SU-DHL-6 (cell line): Measurements from ENCODE around the gene KDELR1.

Source experiments
- H2AFZ ChIP-seq: fragments of 200-600 bp; sonication (generic); 2 replicates; pipeline ENCODE4 v1.6.1; 2014; ENCODE audit warnings: low read depth, mild to moderate bottlenecking, moderate library complexity, mixed read lengths, antibody characterized with exemption, low read length; ENCODE audit not compliant: severe bottlenecking
- H3F3A ChIP-seq: fragments of 200-600 bp; shearing (Covaris generic); 2 replicates; pipeline ENCODE4 v1.6.0; 2016; ENCODE audit warnings: antibody characterized with exemption, mild to moderate bottlenecking; ENCODE audit not compliant: insufficient read depth
- H3K27ac ChIP-seq: fragments of 200-600 bp; sonication (generic); 2 replicates; pipeline ENCODE4 v1.5.1; 2016; ENCODE audit warnings: low read depth, mild to moderate bottlenecking, low read length, moderate library complexity, mixed read lengths
- H3K27me3 ChIP-seq: fragments of 200-600 bp; sonication (generic), shearing (Covaris generic); 2 replicates; pipeline ENCODE4 v1.6.0; 2014; ENCODE audit warnings: mild to moderate bottlenecking, low read length
- H3K36me3 ChIP-seq: fragments of 200-600 bp; sonication (generic); 2 replicates; pipeline ENCODE4 v1.6.1; 2014; ENCODE audit warnings: mild to moderate bottlenecking, low read length, mixed read lengths
- H3K4me2 ChIP-seq: fragments of 300-600, 200-600 bp; shearing (Covaris generic), sonication (generic); 2 replicates; pipeline ENCODE4 v1.6.0; 2014; ENCODE audit warnings: low read length, low read depth, mild to moderate bottlenecking; ENCODE audit not compliant: poor library complexity, severe bottlenecking
- H3K4me3 ChIP-seq: fragments of 200-600 bp; sonication (generic); 2 replicates; pipeline ENCODE4 v1.5.1; 2014; ENCODE audit warnings: antibody characterized with exemption, low read length, mild to moderate bottlenecking, mixed read lengths; ENCODE audit not compliant: insufficient read depth, poor library complexity, severe bottlenecking
- H3K79me2 ChIP-seq: fragments of 200-600 bp; sonication (generic); 2 replicates; pipeline ENCODE4 v1.6.1; 2014; ENCODE audit warnings: mild to moderate bottlenecking, low read length, moderate library complexity; ENCODE audit not compliant: insufficient read depth
- H3K9ac ChIP-seq: fragments of 200-600 bp; sonication (generic); 2 replicates; pipeline ENCODE4 v1.7.0; 2014; ENCODE audit warnings: mild to moderate bottlenecking, low read length
- H3K9me2 ChIP-seq: fragments of 200-600 bp; sonication (generic); replicated peaks from 2 replicates; pipeline ENCODE4 v1.6.1; 2014; ENCODE audit warnings: low read length; ENCODE audit not compliant: insufficient read depth
- H3K9me3 ChIP-seq: fragments of 200-600 bp; sonication (generic); 2 replicates; pipeline ENCODE4 v1.6.1; 2014; ENCODE audit warnings: low read length, mixed read lengths; ENCODE audit not compliant: insufficient read depth
- H4K20me1 ChIP-seq: fragments of 200-600 bp; sonication (generic); 2 replicates; pipeline ENCODE4 v1.6.1; 2014; ENCODE audit warnings: low read depth, mild to moderate bottlenecking, antibody characterized with exemption, low read length, moderate library complexity, mixed read lengths
- EZH2phosphoT487 ChIP-seq: fragments of 200-600 bp; sonication (generic), shearing (Covaris generic); conservative IDR thresholded peaks from 2 replicates; pipeline ENCODE4 v1.6.1; 2018; ENCODE audit warnings: mild to moderate bottlenecking, antibody characterized with exemption, low read length, moderate library complexity, mixed read lengths
- TF ChIP-seq, protein P1 (sequence below): fragments of 200-600 bp; sonication (generic); IDR thresholded peaks from one replicate; pipeline ENCODE4 v1.5.1; 2017; ENCODE audit warnings: antibody characterized with exemption, mild to moderate bottlenecking, low read length, moderate library complexity; ENCODE audit not compliant: insufficient read depth, poor library complexity, severe bottlenecking

KDELR1 gene

DNA sequence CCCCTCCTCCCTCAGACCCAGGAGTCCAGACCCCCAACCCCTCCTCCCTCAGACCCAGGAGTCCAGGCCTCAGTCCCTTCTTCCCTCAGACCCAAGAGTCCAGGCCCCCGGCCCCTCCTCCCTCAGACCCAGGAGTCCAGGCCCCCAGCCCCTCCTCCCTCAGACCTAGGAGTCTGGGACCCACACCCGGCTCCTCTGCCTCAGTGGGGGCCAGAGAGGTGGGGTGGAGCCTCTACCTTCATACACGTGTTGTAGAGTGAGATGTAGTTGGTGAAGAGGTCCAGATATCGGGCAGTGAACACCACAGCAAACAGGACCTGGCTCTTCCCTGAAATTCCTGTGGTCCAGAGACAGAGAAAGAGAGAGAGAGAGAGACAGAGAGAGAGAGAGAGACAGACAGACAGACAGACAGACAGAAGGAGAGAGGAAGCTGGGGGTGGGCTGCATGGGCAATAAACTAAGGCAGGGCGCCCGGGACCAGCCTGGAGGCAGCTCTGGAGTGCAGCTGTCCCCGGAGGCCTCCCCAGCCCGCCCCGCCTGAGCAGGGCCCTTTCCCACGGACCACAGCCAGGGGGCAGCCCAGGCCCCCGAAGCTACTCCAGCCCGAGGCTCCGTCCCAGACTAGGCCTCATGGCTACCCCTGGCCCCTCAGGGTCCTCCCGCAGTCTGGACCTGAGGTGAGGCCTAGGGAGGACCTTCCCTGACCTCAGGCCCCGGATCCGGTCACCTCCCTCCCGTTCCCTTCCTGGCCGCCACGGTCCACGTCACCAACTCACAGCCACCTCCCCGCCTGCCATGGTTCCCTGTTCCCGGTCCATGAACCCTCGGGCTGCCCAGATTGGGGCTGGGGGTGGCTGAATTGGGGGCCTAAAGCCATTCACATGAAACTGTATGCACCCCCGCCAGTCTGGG, 907 bp downstream of the KDELR1 start:
- no peaks in the 10 kb centered on the region for H4K20me1 ChIP-seq
- H3K9me3 ChIP-seq = no peaks in the 10 kb centered on the region
- TF ChIP-seq, protein P1, sequence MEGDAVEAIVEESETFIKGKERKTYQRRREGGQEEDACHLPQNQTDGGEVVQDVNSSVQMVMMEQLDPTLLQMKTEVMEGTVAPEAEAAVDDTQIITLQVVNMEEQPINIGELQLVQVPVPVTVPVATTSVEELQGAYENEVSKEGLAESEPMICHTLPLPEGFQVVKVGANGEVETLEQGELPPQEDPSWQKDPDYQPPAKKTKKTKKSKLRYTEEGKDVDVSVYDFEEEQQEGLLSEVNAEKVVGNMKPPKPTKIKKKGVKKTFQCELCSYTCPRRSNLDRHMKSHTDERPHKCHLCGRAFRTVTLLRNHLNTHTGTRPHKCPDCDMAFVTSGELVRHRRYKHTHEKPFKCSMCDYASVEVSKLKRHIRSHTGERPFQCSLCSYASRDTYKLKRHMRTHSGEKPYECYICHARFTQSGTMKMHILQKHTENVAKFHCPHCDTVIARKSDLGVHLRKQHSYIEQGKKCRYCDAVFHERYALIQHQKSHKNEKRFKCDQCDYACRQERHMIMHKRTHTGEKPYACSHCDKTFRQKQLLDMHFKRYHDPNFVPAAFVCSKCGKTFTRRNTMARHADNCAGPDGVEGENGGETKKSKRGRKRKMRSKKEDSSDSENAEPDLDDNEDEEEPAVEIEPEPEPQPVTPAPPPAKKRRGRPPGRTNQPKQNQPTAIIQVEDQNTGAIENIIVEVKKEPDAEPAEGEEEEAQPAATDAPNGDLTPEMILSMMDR = peak; percentile 16
- TF ChIP-seq EZH2phosphoT487 = no peak
- peak overlapping the region; percentile 81 for H3K4me2 ChIP-seq
- H3K27me3 ChIP-seq = no peaks in the 10 kb centered on the region
- no peaks in the 10 kb centered on the region for H3F3A ChIP-seq
- H3K9ac ChIP-seq = peak overlapping the region; percentile 89
- H3K4me3 ChIP-seq = peak overlapping the region; percentile 95
- no peaks in the 10 kb centered on the region for H3K9me2 ChIP-seq
- H3K27ac ChIP-seq = peak overlapping the region; percentile 53
- peaks cover 4% of the 10 kb centered on the region; the same call in 1 of the 2 replicates for H3K36me3 ChIP-seq
- peak overlapping the region; percentile 74 for H2AFZ ChIP-seq
- peaks cover 3% of the 10 kb centered on the region; the same call in 1 of the 2 replicates for H3K79me2 ChIP-seq

DNA sequence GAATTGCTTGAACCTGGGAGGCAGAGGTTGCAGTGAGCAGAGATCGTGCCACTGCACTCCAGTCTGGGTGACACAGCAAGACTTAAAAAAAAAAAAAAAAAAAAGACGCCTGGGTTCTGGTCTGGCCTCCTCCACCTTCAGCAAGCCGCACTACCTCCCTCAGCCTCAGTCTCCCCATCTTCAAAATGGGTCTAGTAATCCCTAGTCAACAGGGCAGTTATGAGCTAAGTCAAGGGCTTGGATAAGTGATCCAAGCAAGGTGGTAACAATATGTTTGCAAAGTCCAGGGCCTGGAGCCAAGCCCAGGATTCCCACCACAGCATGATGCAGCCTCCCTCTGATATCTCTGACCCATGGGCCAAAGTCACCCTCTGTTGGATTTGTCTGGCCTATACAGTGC, 4.4 kb downstream of the KDELR1 start:
- H3K36me3 ChIP-seq = peaks cover 4% of the 10 kb centered on the region; the same call in 1 of the 2 replicates
- H4K20me1 ChIP-seq = no peaks in the 10 kb centered on the region
- no peak overlapping the region for H3K4me2 ChIP-seq
- no peak overlapping the region for H3K4me3 ChIP-seq
- H3K9me3 ChIP-seq = no peaks in the 10 kb centered on the region
- peaks cover 3% of the 10 kb centered on the region; the same call in 1 of the 2 replicates for H3K79me2 ChIP-seq
- no peak overlapping the region for H2AFZ ChIP-seq
- TF ChIP-seq, protein P1 = no peak
- no peak for TF ChIP-seq EZH2phosphoT487
- no peaks in the 10 kb centered on the region for H3K27me3 ChIP-seq
- H3F3A ChIP-seq = no peaks in the 10 kb centered on the region
- no peaks in the 10 kb centered on the region for H3K9me2 ChIP-seq
- H3K9ac ChIP-seq = no peak overlapping the region
- H3K27ac ChIP-seq = no peak overlapping the region

DNA sequence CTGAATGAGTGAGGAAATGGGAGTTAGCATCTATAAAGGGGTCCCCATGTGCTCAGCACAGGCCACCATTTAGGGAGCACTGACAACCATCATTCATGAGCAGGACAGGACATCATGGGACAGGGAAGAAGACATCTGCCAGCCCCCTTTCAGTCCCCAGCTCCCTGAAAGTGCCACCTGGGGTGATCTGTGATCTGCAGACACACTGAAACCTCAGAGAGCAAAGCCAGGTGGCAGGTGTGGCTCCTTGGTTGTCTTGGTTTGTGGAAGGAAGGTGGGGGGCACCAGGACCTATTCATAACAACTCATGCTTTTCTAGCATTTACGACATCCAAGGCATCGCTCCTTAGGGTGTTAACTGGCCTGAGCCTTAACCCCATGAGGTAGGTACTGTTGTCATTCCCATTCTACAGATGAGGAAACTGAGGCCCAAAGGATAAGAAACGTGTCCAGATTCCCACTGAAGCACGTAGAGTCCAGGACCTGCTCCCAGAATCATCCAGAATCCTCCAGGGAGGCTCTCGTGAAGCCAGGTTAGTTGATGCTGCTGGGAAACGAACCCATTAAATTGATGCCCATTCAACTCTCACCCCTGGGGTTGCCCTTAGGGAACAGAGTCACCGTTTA, 5.8 kb downstream of the KDELR1 start:
- Histone ChIP-seq H4K20me1 (no peaks in the 10 kb centered on the region), H3K27ac (no peak overlapping the region), H3K36me3 (peaks cover 4% of the 10 kb centered on the region; the same call in 1 of the 2 replicates), H3K9me3 (no peaks in the 10 kb centered on the region), H3F3A (no peaks in the 10 kb centered on the region), H3K4me2 (no peak overlapping the region), H3K27me3 (no peaks in the 10 kb centered on the region), H3K9me2 (no peaks in the 10 kb centered on the region), H3K9ac (no peak overlapping the region), H3K79me2 (no peaks in the 10 kb centered on the region; the same call in 1 of the 2 replicates), H2AFZ (no peak overlapping the region), H3K4me3 (no peak overlapping the region)
- TF ChIP-seq EZH2phosphoT487 = no peak
- TF ChIP-seq, protein P1 = no peak
